NOMO-1 treated with DMSO at 0.1 percent for 48 hours (cell line): Measurements from ENCODE around the gene KRI1.
"Not testable (repeated sequence)": the region's sequence is repeated elsewhere in the genome, so short reads cannot be mapped to it uniquely, and the experiment has no call there.

ENCODE experiments used
- DNase-seq: peaks from one replicate; lab custom pipeline; 2025; ENCODE audit not compliant: unreplicated experiment; lab: John Stamatoyannopoulos, UW

Gene KRI1

DNA sequence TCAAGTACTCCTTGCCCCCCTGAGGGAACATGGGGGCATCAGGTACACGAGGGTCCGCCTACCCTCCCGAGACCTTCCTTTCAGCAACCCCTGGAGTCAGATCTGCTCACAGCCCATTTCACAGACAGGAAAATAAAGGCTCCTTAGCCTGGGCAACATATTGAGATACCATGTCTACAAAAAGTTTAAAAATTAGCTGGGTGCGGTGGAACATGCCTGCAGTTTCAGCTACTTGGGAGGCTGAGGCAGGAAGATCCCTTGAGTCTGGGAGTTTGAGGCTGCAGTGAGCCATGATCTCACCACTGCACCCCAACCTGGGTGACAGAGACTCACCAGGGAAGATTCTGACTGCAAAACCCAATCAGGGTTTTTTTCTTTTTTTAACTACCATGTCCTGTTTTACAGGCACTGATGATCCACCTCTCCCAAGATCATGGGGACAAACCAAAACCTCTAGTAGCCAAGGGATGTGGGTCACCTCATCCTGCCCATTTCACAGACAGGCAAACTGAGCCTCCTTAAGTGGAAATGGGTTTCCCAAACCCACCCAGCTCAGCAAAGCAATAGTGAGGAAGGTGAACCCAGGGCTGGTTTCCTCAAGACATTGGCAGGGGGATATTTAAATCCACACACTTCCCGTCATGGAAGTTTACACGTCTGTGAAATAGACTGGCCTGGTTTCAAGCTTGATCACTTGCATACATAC lies 9.4 kb upstream of the KRI1 start:
- DNase-seq = no peak

DNA sequence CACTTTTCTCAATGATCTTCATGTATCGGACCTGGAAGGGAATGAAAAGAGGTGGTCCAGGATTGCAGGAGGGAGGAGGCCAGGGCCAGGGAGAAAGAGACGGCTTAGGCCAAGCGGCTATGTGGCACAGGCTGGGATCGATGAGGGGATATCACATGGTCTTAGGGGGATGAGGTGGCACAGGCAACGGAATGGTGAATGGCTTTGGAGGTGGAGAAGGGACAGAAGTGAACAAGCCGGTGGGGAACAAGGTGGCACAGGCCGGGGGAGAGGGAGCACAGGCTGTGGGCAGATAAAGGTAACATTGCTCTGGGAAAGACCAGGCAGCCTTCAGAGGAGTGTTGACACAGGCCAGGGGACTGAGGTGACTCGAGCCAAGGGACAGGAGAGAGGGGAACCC lies 8.7 kb upstream of the KRI1 start:
- no peak for DNase-seq

DNA sequence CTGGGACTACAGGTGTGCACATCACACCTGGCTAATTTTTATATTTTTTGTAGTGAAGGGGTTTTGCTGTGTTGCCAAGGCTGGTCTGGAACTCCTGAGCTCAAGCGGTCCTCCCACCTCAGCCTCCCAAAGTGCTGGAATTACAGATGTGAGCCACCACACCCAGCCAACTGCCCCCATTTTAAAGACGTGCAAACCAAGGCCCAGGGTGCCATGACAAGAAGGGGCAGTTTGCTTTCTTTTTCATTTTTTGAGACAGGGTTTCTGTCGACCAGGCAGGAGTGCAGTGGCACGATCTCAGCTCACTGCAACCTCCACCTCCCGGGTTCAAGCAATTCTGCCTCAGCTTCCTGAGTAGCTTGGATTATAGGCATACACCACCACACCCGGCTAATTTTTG lies 8.0 kb upstream of the KRI1 start:
- not testable (repeated sequence) for DNase-seq

DNA sequence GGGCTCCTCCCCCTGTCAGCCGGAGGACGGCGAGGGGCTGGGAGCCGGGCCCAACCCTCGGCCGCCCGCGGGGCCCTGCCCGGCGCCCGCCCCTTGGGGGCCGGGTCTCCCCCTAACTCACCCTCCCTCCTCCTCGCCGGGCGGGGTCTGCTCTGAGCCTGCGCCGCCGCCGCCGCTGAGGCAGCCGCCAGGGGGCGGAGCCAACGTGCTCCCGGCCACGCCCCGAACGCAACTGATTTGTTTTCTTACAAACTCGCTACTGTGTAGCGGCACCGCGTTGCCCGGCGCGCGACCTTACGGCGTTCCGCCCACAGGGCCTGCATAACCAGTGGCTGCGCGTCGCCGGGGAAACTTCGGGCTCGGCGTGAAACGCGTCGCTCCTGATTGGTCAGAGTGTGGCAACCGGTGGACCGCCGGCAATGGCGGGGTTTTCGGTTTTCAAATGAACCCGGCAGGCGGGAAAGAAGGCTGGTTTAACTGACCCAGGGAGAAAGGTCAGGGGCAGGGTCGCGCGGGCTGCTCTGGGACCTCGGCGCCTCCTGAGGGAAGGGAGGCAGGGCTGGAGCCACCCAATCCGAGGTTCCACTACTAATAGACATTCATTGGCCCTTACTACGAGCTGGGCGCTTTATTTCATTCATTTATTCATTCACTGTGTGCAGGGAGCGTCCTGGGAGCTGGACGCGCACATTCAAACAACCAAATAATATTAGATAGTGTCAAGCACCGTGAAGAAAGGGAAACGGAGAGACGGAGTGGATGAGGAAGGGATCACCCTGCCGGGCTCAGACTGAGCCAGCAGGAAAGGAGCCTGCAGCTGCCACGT lies 3.2 kb upstream of the KRI1 start, which contains the start of gene CDKN2D:
Gene CDKN2D (minus strand): TSS at position 154 of the 826 bp plus-strand sequence. CDS start 326 bp downstream, outside the sequence.
- DNase-seq = peak; percentile 99

DNA sequence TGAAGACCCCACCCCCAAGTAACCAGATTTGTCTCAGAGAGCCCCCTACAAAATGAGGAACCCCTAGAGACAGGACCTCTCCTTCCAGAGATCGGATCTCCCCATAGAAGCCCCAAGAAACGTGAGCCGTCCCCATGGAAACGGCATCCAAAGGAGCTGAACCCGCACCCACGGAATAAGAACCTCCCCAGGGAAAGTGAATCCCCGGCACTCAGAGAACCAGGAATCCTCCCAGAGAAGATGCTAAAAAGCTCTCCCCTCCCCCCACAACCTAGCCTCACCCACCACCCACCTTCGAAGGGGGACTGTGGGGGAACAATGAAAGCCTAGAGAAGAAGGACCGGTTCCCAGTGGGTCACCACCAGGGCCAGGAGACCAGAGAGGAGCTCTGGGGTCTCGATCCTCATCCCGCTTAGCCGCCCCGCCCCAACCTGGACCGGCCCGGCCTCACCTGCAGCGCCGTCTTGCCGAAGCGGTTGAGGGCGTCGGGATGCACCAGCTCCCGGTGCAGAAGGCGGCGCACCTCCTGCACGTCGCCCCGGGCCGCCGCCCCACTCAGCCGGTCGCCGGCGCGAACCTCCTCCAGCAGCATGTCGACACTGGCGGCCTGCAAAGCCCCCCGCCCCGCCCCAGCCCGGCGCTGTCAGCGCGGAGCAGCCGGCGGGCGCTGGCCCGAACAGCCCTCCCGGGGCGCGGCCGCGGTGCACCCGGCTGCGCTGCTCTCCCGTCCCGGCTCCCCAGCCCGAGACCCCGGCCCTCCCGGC lies 2.4 kb upstream of the KRI1 start:
- peak; percentile 38 for DNase-seq

DNA sequence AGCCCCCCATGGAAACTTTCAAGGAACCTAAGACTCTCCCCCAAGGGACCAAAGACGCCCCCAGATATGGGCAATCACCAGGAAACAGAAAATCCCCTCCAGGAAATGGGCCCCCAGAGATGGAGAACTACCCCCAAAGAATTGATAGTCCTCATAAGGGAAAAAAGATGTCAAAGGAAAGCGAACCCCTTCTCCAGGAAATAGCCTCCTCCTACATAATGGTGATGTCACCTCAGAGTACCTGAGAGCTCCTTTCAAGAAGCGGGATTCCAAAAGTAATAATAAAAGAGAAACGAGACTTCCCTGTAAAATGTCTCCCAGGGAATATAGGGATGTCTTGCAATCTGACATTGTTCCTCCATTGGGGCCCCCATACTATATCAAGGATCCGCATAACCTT lies 1.8 kb upstream of the KRI1 start:
- no peak for DNase-seq

DNA sequence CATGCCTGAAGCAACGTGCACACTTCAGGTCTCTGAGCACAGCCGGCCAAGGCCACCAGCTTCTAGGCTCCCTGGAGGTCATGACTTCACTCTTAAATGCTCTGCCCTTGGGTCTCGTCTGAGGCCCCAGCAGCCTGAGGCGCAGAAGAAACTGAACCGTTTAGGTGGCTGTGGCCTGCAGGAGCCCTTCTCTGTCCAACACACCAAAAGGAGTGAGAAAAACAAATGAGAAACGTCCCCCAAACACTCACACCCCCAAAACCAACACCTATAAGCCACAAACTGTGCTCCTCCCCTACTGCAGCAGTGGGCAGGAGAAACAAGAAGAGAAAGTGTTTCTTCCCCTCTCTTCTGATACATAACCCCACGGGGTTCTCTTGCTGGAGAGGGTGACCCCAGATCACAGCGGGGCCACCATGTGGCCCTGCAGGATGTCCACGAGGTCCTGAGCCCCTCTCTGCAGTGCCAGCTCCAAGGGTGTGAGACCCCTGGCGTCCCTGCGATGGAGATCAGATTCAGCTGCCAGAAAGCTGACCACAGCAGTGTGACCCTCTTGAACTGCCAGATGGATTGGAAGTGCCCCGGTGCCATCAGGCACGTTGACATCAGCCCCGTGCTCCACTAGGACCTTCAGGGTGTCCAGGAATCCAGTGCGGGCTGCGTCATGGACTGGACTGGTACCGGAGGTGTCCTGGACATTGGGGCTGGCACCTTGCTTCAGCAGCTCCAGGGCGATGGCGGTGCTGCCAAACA lies 1.0 kb upstream of the KRI1 start:
- DNase-seq = peak; percentile 70

DNA sequence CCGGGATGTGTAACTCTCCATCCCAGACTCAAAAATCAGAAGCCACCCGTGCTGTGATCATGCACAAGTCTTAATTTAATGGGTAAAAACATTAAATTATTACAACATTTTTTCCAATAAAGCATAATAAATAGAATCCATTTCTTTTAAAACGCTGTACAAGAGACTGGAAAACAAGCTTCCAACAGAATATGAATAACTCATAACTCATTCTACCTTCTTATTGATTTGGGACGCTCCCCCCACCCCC lies 523 bp upstream of the KRI1 start:
- DNase-seq = no peak

DNA sequence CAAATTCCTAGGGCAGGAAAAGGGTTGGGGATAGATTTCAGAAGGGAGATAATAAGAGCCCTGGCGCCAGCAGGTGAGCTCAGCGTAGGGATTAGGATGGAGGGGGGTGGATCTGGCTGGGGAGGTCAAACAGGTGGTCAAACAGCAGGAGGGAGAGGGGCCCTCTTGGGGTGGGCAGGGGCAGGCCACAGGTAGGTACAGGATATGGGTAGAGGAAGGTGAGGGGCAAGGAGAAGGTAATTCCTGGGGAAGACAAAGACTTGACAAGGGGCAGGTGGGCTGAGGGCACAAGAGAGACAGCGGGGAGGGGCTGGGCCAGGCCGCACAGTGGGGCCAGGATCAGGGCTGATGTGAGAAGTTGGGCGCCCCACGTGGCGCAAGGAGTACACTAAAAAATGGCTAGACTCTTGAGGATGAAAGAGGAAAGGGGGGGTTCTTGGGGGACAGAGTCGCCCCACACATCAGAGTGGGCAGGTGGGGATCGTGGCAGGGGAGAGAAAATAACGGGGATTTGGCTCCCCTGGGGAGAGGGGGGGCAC lies 713 bp downstream of the KRI1 start:
- DNase-seq = peak; percentile 47

DNA sequence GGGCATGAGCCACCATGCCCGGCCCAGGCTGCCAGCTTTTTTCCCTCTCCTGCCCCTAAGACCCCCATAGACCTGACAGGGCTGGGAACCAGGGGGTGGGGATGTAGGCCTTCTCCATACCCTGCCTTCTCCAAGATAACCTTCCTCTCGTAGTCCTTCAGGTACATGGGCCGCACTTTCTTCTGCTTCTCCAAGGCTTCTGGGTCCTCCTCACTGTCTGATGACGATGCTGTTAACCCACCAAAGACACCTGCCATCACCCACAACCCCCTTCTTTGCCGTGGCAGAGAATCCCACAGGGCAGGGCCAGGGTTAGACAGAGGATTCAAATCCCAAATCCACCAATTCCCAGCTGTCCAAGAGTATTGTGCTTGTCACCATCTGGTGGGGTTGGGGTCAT lies 3.2 kb downstream of the KRI1 start:
- DNase-seq = no peak

DNA sequence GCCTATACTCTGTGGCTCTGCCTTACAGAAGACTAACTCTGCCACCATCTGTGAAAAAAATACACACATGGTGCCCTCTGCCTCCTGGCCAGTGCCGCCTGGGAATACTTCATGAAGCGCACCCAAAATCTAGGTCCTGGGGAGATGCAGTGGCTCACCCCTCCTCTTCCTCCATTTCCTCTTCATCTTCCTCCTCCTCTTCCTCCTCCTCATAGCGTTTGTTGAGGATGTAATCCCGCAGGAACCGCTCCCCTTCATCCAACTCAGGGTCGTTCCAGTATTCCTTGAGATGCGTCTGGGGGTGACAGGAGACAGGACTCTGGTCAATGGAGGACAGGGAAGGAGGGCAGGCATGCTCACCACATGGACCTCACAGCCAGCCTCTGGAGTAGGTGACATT lies 5.7 kb downstream of the KRI1 start:
- no peak for DNase-seq

DNA sequence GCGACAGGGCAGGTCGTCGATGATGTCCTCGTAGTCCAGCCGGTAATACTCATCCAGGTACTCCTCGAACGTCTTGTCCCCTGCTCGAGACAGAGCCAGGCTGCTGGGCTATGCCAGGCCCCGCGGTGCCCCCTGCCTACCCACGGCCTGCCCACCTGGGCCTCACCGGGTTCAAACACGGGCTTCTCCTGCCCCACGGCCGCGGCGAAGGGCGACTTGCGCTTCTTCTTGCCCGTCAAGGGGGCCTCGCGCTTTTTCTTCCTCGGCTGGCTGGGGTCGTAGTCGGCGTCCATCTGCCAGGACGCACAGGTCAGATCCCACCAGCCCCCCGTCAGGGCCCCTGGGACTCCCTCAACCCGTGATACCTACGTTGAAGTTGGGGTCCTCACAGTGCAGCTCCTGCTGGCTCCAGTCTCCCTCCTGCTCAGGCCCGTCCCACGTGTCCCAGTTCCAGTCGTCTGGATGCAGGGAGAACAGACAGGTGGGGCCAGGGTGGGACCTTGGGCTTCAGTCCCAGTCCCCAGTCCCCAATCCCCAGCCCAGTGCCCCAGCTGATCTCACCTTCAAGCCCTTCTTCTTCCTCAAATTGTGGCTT lies 8.1 kb downstream of the KRI1 start:
- DNase-seq = no peak

DNA sequence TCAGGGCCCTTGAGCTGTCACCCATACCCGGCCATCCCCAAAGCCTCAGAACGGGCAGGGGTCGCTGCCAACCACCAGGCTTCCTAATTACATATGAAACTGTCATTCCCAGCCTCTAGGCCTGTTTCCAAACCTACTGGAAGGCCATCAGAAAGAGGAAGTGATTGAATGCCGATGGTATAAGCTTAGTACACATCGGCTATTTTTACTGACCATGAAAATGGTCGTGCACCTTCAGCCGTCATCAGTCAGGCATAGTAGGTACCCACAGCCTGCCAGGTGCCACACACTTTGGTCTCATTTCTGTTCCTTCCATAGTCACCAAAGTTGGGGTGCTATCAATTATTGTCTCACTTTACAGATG lies 10.2 kb downstream of the KRI1 start:
- no peak for DNase-seq

DNA sequence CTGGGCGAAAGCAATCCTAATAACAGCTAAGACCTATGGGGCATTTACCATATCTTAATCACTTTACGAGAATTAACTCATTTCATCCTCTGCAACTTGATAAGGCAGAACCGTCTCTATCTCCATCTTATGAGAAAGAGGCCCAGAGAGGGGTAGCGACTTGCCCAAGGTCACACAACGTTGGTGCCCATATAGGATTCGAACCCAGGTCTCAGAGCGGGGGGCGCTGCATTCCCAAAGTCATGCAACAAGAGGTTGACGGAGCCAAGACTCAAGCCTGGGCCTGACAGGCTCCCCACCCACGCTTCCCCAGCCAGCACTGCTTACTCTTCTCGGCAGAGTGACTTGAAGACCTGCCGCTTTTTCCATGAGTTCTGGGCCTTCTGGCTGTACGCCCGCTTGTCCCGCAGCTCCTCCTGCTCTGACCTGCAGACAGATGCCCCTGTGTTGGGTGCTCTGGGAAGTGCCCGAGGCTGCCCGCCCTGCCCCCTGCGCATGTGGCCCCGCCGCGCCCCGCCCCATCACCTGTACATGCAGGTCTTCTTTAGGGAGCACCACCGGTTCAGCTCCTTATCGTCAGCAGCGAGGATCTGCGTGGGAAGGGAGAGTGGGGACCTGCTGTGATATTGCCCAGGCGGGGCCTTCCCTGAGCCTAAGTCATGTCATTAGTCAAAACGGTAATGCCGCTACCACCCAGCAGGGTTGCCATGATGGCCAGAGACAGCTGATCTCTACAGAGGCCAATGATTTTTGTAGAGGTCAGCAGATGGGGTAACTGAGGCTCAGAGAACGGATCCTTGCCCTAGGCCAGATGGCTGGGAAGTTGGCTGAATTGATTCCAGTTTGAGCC lies 10.8 kb downstream of the KRI1 start:
- no peak for DNase-seq

DNA sequence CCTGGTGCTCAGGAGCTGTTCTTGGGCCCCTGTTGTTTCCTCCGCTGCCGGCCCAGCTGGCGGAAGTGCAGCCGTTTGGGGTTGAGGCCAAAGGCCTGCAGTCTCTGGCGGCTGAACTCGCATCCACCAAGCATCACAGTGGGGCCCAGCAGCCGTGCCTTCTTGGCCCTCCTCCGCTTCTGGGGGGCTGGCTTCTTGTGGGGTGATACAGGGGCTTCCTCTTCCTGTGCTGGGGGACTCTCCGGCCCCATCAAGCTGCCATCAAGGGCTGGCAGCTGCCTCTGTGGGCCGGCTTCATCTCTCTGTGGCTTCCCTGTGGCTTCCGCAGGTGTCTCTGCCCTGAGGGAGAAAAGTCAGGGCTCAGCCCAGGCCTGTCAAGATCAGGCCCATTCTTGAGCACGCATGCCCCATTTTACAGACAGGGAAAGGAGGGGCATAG lies 11.8 kb downstream of the KRI1 start:
- DNase-seq = no peak

DNA sequence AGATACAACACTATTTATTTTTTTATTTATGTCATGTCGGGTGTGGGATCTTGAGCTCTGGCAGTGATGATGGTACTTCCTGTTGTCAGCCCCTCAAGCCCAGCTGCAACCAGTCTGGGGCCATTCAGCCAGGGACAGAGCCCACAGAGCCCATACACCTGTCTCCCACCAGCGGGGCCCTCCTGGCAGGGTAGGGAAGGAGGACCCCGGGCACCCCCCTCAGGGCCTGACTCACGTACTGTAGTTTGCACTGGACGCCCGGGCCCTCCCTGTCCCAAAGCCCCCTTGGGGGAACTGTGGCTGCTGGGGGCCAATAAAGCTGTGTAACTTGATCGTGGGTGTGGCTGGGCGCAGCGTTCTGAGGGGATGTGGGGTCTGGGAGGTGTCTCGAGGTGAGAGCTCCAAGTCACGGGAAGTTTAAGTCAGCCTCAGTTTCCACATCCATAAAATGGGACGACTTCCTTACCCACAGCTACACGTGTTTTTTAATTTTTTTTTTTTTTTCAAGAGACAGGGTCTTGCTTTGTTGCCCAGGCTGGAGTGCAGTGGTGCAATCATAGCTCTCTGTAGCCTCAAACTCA lies 12.6 kb downstream of the KRI1 start:
- DNase-seq = no peak

DNA sequence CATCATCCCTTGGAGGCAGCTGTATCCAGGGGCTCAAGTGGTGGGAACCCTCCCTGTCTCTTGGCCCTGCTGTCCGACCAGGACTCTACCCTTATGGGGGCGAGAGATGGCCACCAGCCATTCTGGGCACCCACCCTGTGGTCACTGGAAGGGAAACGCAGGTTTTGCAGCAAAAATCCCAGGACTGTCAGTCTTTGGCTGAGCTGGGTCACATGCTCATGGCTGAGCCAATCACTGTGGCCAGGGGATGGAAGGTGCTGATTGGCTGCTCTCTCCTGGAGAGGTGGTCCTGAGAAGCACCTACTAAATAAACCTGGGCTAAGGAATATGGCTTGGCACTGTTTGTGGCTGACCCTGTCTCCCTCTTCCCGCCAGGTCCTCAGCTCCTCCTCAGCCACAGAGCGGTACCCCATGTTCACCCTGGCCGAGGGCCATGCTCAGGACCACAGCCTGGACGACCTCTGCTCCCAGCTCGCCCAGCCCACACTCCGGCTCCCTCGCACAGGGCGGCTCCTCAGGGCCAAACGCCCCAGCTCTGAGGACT lies 13.2 kb downstream of the KRI1 start:
- DNase-seq = no peak

DNA sequence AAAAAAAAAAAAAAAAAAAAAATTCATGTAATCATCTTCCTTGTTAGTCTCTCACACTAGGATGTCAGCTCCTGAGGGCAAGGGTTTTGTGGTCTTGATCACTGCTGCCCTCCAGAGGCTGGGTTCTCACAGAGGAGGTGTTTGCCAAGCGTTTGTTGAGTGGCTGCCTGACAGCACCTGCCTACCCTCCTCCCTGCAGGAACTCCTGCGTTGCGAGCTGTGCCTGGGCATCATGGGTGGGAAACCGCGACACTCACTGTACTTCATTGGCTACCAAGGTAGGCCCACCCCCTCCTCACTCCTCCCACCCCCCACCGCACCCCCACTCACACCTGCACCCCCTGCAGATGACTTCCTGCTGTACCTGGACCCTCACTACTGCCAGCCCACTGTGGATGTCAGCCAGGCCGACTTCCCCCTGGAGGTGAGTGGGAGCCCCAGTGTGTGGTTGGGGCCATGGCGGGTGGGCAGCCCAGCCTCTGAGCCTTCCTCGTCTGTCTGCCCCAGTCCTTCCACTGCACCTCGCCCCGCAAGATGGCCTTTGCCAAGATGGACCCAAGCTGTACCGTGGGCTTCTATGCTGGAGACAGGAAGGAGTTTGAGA lies 14.0 kb downstream of the KRI1 start:
- peak; percentile 66 for DNase-seq

DNA sequence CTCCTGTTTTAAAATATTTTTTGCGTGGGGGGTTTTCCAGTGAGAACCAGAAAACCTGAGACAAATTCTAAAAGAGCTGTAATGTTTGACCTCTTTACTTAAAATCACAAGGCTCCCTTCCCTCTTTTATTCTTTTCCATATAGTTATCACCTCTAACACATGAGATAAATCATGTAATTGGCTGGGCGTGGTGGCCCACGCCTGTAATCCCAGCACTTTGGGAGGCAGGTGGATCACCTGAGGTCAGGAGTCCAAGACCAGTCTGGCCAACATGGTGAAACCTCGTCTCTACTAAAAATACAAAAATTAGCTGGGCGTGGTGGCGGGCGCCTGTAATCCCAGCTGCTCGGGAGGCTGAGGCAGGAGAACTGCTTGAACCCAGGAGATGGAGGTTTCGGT lies 14.8 kb downstream of the KRI1 start:
- DNase-seq = not testable (repeated sequence)
